ENCODE measurements around the gene PHF11.
"Not testable (repeated sequence)": the region's sequence is repeated elsewhere in the genome, so short reads cannot be mapped to it uniquely, and the experiment has no call there.

PHF11 gene

DNA sequence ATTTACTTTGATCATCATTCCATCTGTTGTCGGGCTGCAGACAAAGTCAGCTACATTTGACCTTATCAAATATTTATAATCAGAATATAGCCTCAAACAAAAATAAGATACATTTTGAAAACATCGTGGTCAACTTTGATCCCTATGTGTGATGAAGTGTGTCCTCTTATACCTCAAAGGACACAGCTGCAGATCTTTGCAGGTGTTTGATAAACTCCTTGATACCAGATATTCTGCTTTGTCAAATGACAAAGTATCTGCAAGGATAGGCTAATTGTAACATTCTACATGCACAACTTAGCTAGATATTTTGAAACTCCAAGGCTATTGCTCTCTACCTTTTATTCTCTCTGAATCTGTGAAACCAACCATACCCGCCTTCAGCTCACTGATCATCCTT lies 44.0 kb downstream of the PHF11 start:
- Mint-ChIP-seq H3K27ac (no peak overlapping the region), H3K4me1 (ENCODE audit: low read depth in 2 of 2) (peaks cover 2 to 4% of the 10 kb centered on the region in 2 donors), H3K27me3 (no peaks in the 10 kb centered on the region), H3K36me3 (ENCODE audit: insufficient read depth) (peaks cover 40% of the 10 kb centered on the region), H3K9me3 (no peaks in the 10 kb centered on the region), H3K4me3 (no peak overlapping the region)
- ATAC-seq (replicated peaks) (no peak), DNase-seq (no peak)

DNA sequence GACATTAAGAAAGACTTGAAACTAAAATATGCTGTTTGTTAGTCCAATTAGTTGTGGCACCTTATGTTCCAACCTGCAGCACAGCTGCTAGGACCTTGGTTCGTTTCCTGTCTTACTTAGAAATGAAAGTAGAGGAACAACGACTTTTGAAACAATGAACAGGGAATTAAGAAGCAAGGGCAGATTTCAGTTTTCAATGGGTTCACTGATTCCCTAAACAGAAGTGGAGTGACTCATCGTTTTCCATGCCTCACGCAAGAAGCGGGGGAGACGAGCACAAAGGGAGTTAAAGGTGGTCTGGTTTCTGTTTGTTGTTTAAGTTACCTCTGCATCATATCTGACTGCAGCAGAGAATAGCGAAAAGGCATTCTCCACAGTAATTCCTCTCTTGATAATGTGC lies 44.8 kb downstream of the PHF11 start:
- H3K4me1 Mint-ChIP-seq (ENCODE audit: low read depth in 2 of 2): peaks cover 2 to 4% of the 10 kb centered on the region in 2 donors
- H3K27me3 Mint-ChIP-seq: no peaks in the 10 kb centered on the region
- DNase-seq (no peak), ATAC-seq (replicated peaks) (no peak)
- H3K27ac Mint-ChIP-seq: peak overlapping the region in 1 of 2 donors; percentile 35
- no peaks in the 10 kb centered on the region for H3K9me3 Mint-ChIP-seq
- peaks cover 42% of the 10 kb centered on the region for H3K36me3 Mint-ChIP-seq (ENCODE audit: insufficient read depth)
- H3K4me3 Mint-ChIP-seq: peak overlapping the region; percentile 5 to 34

GRCh38 chr13:49543656-49544055 lies 47.9 kb downstream of the PHF11 start:
- no peak for DNase-seq
- H3K36me3 Mint-ChIP-seq (ENCODE audit: insufficient read depth): peaks cover 50% of the 10 kb centered on the region
- H3K27me3 Mint-ChIP-seq: no peaks in the 10 kb centered on the region
- no peak overlapping the region for H3K27ac Mint-ChIP-seq
- no peak overlapping the region for H3K4me3 Mint-ChIP-seq
- no peaks in the 10 kb centered on the region for H3K9me3 Mint-ChIP-seq
- peaks cover 1 to 4% of the 10 kb centered on the region in 2 donors for H3K4me1 Mint-ChIP-seq (ENCODE audit: low read depth in 2 of 2)
- ATAC-seq (replicated peaks): no peak

DNA sequence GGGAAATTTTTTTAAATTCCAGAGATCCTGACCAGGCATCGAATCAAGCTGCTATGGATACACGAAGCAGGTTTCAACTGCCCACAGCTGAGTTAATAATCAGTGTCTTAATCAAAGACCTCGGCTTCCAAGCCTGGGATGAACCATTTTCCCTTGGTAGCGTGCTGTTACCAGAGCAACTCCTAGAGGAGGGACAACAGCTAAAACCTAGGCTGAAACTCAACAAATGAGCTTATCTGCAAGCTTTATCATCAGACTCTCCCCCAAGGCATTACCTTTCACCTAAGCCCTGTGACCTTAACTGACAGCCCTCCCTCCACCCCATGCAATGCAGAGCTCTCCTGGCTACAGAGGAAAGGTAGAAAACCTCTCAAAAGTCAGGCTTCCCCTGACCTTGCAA lies 49.9 kb downstream of the PHF11 start:
- Mint-ChIP-seq H3K9me3 (no peaks in the 10 kb centered on the region), H3K4me1 (ENCODE audit: low read depth in 2 of 2) (peaks cover 0 to 2% of the 10 kb centered on the region in 2 donors), H3K27ac (no peak overlapping the region), H3K36me3 (ENCODE audit: insufficient read depth) (peaks cover 49% of the 10 kb centered on the region), H3K4me3 (no peak overlapping the region), H3K27me3 (no peaks in the 10 kb centered on the region)
- ATAC-seq (replicated peaks) (no peak), DNase-seq (no peak)

- Mint-ChIP-seq H3K27me3 (no peaks in the 10 kb centered on the region), H3K4me3 (no peak overlapping the region), H3K9me3 (no peaks in the 10 kb centered on the region), H3K27ac (no peak overlapping the region), H3K4me1 (ENCODE audit: low read depth in 2 of 2) (peaks cover 0 to 2% of the 10 kb centered on the region in 2 donors), H3K36me3 (ENCODE audit: insufficient read depth) (peaks cover 47% of the 10 kb centered on the region)
- no peak for ATAC-seq (replicated peaks)
- DNase-seq: no peak
Observed at GRCh38 chr13:49546561-49546960, 50.8 kb downstream of the PHF11 start.

DNA sequence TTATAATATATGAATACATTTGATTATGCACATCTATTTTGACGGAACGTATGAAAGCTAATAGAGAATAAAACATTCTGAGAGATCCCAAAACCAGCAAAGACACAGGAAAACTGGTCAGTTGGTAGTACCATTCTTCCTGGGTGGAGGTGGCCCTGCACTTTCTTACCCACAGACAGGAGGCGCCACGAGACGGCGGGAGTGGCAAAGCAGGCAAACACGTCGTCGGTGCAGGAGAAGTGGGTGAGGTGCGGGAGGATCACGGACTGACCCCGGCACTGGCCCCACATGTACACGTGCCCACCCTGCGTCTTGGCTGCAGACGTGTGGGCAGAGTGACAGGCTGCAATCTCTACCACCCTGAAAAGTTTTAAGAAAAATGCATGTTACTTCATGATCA lies 53.5 kb downstream of the PHF11 start:
- no peaks in the 10 kb centered on the region for H3K9me3 Mint-ChIP-seq
- H3K4me1 Mint-ChIP-seq (ENCODE audit: low read depth in 2 of 2): peaks cover 0 to 2% of the 10 kb centered on the region in 2 donors
- H3K27me3 Mint-ChIP-seq: no peaks in the 10 kb centered on the region
- peaks cover 42% of the 10 kb centered on the region for H3K36me3 Mint-ChIP-seq (ENCODE audit: insufficient read depth)
- no peak overlapping the region for H3K4me3 Mint-ChIP-seq
- ATAC-seq (replicated peaks) (no peak), DNase-seq (no peak)
- H3K27ac Mint-ChIP-seq: no peak overlapping the region

- H3K4me3 Mint-ChIP-seq: no peak overlapping the region
- DNase-seq (no peak), ATAC-seq (replicated peaks) (no peak)
- H3K9me3 Mint-ChIP-seq: no peaks in the 10 kb centered on the region
- no peaks in the 10 kb centered on the region for H3K27me3 Mint-ChIP-seq
- H3K36me3 Mint-ChIP-seq (ENCODE audit: insufficient read depth): peaks cover 45% of the 10 kb centered on the region
- peaks cover 0 to 2% of the 10 kb centered on the region in 2 donors for H3K4me1 Mint-ChIP-seq (ENCODE audit: low read depth in 2 of 2)
- no peak overlapping the region for H3K27ac Mint-ChIP-seq
Observed at GRCh38 chr13:49550942-49551644, 55.3 kb downstream of the PHF11 start.

DNA sequence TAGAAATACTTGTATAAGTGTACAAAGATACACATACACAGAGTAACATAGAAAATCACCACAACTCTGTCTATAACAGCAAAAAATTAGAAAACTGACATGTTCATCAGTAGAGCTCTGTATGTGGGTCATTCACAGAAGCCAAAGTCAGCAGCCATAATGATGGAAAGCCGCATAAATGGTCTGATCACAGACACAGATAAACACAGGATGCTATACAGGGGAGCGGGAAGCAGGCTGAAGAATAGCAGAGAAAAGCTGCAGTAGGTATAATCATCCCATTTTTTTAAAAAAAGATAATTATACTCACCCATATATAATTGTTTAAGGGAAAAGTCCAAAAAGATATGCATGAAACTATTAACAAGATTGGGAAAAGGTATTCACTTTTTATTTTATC lies 58.1 kb downstream of the PHF11 start:
- no peak overlapping the region for H3K27ac Mint-ChIP-seq
- no peak overlapping the region for H3K4me3 Mint-ChIP-seq
- peaks cover 38% of the 10 kb centered on the region for H3K36me3 Mint-ChIP-seq (ENCODE audit: insufficient read depth)
- no peaks in the 10 kb centered on the region for H3K27me3 Mint-ChIP-seq
- H3K4me1 Mint-ChIP-seq (ENCODE audit: low read depth in 2 of 2): no peaks in the 10 kb centered on the region
- ATAC-seq (replicated peaks) (no peak), DNase-seq (no peak)
- H3K9me3 Mint-ChIP-seq: no peaks in the 10 kb centered on the region

DNA sequence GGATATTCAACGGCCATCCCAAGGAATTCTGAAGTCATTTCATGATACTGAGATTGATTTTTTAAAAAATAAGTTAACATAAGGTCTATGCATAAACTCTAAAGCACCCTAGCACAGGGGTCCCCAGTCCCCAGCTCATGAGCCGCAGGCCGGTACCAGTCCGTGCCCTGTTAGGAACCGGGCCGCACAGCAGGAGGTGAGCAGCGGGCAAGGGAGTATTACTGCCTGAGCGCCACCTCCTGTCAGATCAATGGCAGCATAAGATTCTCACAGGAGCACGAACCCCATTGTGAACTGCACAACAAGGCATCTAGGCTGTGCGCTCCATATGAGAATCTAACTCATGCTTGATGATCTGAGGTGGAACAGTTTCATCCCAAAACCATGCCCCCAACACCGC lies 58.6 kb downstream of the PHF11 start:
- H3K27ac Mint-ChIP-seq: no peak overlapping the region
- H3K36me3 Mint-ChIP-seq (ENCODE audit: insufficient read depth): peaks cover 40% of the 10 kb centered on the region
- no peaks in the 10 kb centered on the region for H3K4me1 Mint-ChIP-seq (ENCODE audit: low read depth in 2 of 2)
- no peak for ATAC-seq (replicated peaks)
- no peak overlapping the region for H3K4me3 Mint-ChIP-seq
- H3K27me3 Mint-ChIP-seq: no peaks in the 10 kb centered on the region
- DNase-seq: no peak
- no peaks in the 10 kb centered on the region for H3K9me3 Mint-ChIP-seq

DNA sequence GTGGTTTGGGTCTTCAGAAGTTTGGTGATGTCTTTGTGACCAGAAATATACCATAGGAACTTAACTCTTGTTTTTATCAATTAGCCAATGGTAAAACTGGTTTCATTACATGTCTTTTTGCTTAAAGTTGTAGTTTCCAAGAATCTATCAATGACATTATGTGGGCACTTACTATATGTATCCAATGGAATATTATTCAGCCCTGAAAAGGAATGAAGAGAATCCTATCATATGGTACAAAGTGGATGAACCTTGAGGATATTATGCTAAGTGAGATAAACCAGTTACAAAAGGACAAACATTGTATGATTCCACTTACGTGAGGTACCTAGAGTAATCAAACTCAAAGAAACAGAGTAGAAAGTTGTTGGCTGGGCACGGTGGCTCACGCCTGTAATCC lies 63.3 kb downstream of the PHF11 start:
- DNase-seq: no peak
- no peak overlapping the region for H3K4me3 Mint-ChIP-seq
- no peaks in the 10 kb centered on the region for H3K4me1 Mint-ChIP-seq (ENCODE audit: low read depth in 2 of 2)
- H3K9me3 Mint-ChIP-seq: no peaks in the 10 kb centered on the region
- no peak for ATAC-seq (replicated peaks)
- H3K27me3 Mint-ChIP-seq: no peaks in the 10 kb centered on the region
- H3K27ac Mint-ChIP-seq: no peak overlapping the region
- peaks cover 55% of the 10 kb centered on the region for H3K36me3 Mint-ChIP-seq (ENCODE audit: insufficient read depth)

DNA sequence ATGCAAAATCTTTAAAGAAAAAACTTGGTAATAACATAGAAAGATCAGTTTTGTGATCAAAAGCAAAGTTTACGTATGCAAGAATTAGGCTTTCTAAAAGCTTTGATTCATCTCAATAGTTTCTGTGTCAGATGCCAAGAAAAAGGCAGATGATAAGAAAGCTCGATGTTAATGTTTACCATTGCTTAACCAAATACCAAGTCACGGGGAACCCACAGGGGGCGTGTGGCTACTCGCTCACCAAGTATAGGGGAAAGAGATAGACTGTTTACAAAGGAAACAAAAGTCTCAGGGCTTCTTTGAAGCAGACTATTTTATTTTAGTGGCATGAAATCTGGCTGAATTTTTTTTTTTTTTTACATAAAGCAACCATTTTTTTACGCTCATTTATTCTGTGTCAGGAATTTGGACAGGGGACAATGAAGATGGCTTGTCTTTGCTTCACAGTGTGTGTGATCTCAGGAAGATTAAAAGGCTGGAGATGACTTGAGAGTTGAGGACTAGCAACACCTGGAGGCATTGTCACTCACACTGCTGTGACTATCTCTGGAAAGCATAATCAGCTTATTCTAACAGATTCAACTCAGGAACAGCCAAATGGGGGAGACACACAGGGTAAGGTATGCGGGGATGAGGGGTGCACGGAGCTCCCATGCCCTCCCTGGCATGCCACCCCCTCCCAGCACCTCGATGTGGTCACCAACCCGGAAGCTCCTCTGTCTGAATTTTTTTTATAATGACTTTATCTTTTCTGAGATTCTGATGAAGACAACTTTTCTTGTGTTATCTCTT lies 64.7 kb downstream of the PHF11 start:
- no peak overlapping the region for H3K4me3 Mint-ChIP-seq
- H3K27me3 Mint-ChIP-seq: no peaks in the 10 kb centered on the region
- H3K9me3 Mint-ChIP-seq: no peaks in the 10 kb centered on the region
- H3K27ac Mint-ChIP-seq: peak overlapping the region in 1 of 2 donors; percentile 13
- DNase-seq (no peak), ATAC-seq (replicated peaks) (no peak)
- H3K36me3 Mint-ChIP-seq (ENCODE audit: insufficient read depth): peaks cover 59% of the 10 kb centered on the region
- H3K4me1 Mint-ChIP-seq (ENCODE audit: low read depth in 2 of 2): no peaks in the 10 kb centered on the region

DNA sequence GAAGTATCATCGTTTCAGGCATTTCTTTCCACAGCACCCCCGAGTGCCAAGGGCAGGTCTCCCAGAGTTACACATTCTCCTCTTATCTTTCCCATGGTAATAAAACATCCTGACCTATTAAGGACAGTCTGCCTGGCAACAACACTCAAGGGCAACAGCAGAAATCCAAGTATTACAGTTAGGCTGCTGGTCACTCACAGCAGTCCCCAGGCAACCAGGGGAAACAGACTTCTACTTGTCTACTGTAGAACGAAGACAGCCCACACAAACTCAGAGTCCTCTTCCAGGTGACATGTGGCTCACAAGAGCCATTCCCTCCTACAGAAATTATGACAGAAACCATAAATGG lies 65.3 kb downstream of the PHF11 start:
- no peak for DNase-seq
- H3K27me3 Mint-ChIP-seq: no peaks in the 10 kb centered on the region
- peaks cover 57% of the 10 kb centered on the region for H3K36me3 Mint-ChIP-seq (ENCODE audit: insufficient read depth)
- no peak for ATAC-seq (replicated peaks)
- peak overlapping the region in 1 of 2 donors; percentile 13 for H3K27ac Mint-ChIP-seq
- no peaks in the 10 kb centered on the region for H3K9me3 Mint-ChIP-seq
- no peak overlapping the region for H3K4me3 Mint-ChIP-seq
- H3K4me1 Mint-ChIP-seq (ENCODE audit: low read depth in 2 of 2): no peaks in the 10 kb centered on the region

- H3K27ac Mint-ChIP-seq: peak overlapping the region in 1 of 2 donors; percentile 77
Observed at GRCh38 chr13:49563516-49563915, 67.8 kb downstream of the PHF11 start.

DNA sequence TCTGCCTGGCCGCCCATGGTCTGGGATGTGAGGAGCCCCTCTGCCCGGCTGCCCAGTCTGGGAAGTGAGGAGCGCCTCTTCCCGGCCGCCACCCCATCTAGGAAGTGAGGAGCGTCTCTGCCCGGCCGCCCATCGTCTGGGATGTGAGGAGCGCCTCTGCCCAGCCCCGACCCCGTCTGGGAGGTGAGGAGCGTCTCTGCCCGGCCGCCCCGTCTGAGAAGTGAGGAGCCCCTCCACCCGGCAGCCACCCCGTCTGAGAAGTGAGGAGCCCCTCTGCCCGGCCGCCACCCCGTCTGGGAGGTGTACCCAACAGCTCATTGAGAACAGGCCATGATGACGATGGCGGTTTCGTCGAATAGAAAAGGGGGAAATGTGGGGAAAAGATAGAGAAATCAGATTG lies 69.7 kb downstream of the PHF11 start:
- H3K9me3 Mint-ChIP-seq: not testable (repeated sequence)

More at GRCh38 chr13:49563516-49563915, 67.8 kb downstream of the PHF11 start:
- Mint-ChIP-seq H3K4me3 (no peak overlapping the region), H3K4me1 (ENCODE audit: low read depth in 2 of 2) (peaks cover 0 to 3% of the 10 kb centered on the region in 2 donors), H3K36me3 (ENCODE audit: insufficient read depth) (peaks cover 51% of the 10 kb centered on the region), H3K9me3 (no peaks in the 10 kb centered on the region), H3K27me3 (no peaks in the 10 kb centered on the region)
- DNase-seq (no peak), ATAC-seq (replicated peaks) (no peak)

More for the DNA sequence above, 69.7 kb downstream of the PHF11 start:
- not testable (repeated sequence) for H3K4me3 Mint-ChIP-seq; ATAC-seq (replicated peaks); H3K27ac Mint-ChIP-seq; DNase-seq; H3K27me3 Mint-ChIP-seq
- Mint-ChIP-seq H3K4me1 (ENCODE audit: low read depth in 2 of 2) (peaks cover 9 to 14% of the 10 kb centered on the region in 2 donors), H3K36me3 (ENCODE audit: insufficient read depth) (peaks cover 32% of the 10 kb centered on the region)
